Neural cell (in vitro differentiated cells): ENCODE results near the gene PXK. TPM values are rescaled to one million over a fixed set of nuclear protein-coding genes. Genes with fewer than 3 reads are reported as not detected.
A peak's percentile ranks its signal among the peaks of the same experiment; 100 is the strongest.

ENCODE experiments used
- H2AFZ ChIP-seq: fragments of 200-600, 300-800 bp; sonication (generic), shearing (Covaris generic); 2 replicates; pipeline ENCODE4 v1.6.0; 2014; ENCODE audit warnings: low read depth, mild to moderate bottlenecking, antibody characterized with exemption, low read length, moderate library complexity
- H3F3A ChIP-seq: fragments of 200-600 bp; shearing (Covaris generic); 2 replicates; pipeline ENCODE4 v1.6.1; 2016; ENCODE audit warnings: mild to moderate bottlenecking, moderate library complexity, mixed read lengths, antibody characterized with exemption, low read length; ENCODE audit not compliant: insufficient read depth, poor library complexity, severe bottlenecking
- H3K27ac ChIP-seq: fragments of 200-600, 300-800 bp; sonication (generic), shearing (Covaris generic); 2 replicates; pipeline ENCODE4 v1.5.1; 2014; ENCODE audit warnings: mild to moderate bottlenecking, low read length, moderate library complexity
- H3K27me3 ChIP-seq: fragments of 300-800, 200-600 bp; sonication (generic), shearing (Covaris generic); 2 replicates; pipeline ENCODE4 v1.6.0; 2014; ENCODE audit warnings: mild to moderate bottlenecking, low read depth, low read length, moderate library complexity; ENCODE audit not compliant: insufficient read depth
- H3K36me3 ChIP-seq: fragments of 300-800, 200-600 bp; sonication (generic), shearing (Covaris generic); 2 replicates; pipeline ENCODE4 v1.5.1; 2014; ENCODE audit warnings: mild to moderate bottlenecking, antibody characterized with exemption, low read length, moderate library complexity; ENCODE audit not compliant: insufficient read depth
- H3K4me2 ChIP-seq: fragments of 300-800, 200-600 bp; sonication (generic), shearing (Covaris generic); 2 replicates; pipeline ENCODE4 v1.6.0; 2014; ENCODE audit warnings: mild to moderate bottlenecking, low read length
- H3K4me3 ChIP-seq: fragments of 300-800, 200-600 bp; sonication (generic), shearing (Covaris generic); 2 replicates; pipeline ENCODE4 v1.5.1; 2014; ENCODE audit warnings: mild to moderate bottlenecking, low read length, moderate library complexity
- H3K79me2 ChIP-seq: fragments of 200-600 bp; shearing (Covaris generic); replicated peaks from 2 replicates; pipeline ENCODE4 v1.6.0; 2014; ENCODE audit warnings: mild to moderate bottlenecking, low read length, moderate library complexity; ENCODE audit not compliant: insufficient read depth
- H3K9ac ChIP-seq: fragments of 300-800, 200-600 bp; sonication (generic), shearing (Covaris generic); 2 replicates; pipeline ENCODE4 v1.6.1; 2016; ENCODE audit warnings: mild to moderate bottlenecking, low read length, mixed read lengths
- H3K9me2 ChIP-seq: fragments of 200-600 bp; shearing (Covaris generic); 2 replicates; pipeline ENCODE4 v1.6.1; 2016; ENCODE audit warnings: mild to moderate bottlenecking, low read length, mixed read lengths; ENCODE audit not compliant: insufficient read depth
- H3K9me3 ChIP-seq: fragments of 200-600, 300-800 bp; sonication (generic), shearing (Covaris generic); 2 replicates; pipeline ENCODE4 v1.6.1; 2016; ENCODE audit warnings: mild to moderate bottlenecking, mixed run types, low read length, moderate library complexity, mixed read lengths
- H4K20me1 ChIP-seq: fragments of 200-600 bp; shearing (Covaris generic); 2 replicates; pipeline ENCODE4 v1.6.1; 2016; ENCODE audit warnings: mild to moderate bottlenecking, mixed run types; ENCODE audit not compliant: insufficient read depth
- CTCF ChIP-seq: fragments of 450-650 bp; IDR thresholded peaks from 2 replicates; pipeline ENCODE4 v1.5.1; 2014; ENCODE audit warnings: antibody characterized with exemption, mild to moderate bottlenecking, moderate library complexity; ENCODE audit not compliant: poor library complexity, severe bottlenecking
- EP300 ChIP-seq: fragments of 450-650 bp; conservative IDR thresholded peaks from 2 replicates; pipeline ENCODE4 v1.6.1; 2014; ENCODE audit warnings: antibody characterized with exemption, mild to moderate bottlenecking, moderate library complexity; ENCODE audit not compliant: poor library complexity, severe bottlenecking
- EZH2 ChIP-seq: fragments of 200-600, 300-800 bp; shearing (Covaris generic), sonication (generic); IDR thresholded peaks from 2 replicates; pipeline ENCODE4 v1.6.1; 2014; ENCODE audit warnings: antibody characterized with exemption, low read length, borderline replicate concordance, mild to moderate bottlenecking; ENCODE audit not compliant: insufficient read depth, poor library complexity, severe bottlenecking
- MXI1 ChIP-seq: fragments of 450-650 bp; conservative IDR thresholded peaks from 2 replicates; pipeline ENCODE4 v1.6.1; 2014; ENCODE audit warnings: antibody characterized with exemption, mild to moderate bottlenecking; ENCODE audit not compliant: poor library complexity, severe bottlenecking
- POLR2AphosphoS5 ChIP-seq: IDR thresholded peaks from 2 replicates; pipeline ENCODE4 v1.6.1; 2012
- RAD21 ChIP-seq: fragments of 450-650 bp; conservative IDR thresholded peaks from 2 replicates; pipeline ENCODE4 v1.6.1; 2014; ENCODE audit warnings: antibody characterized with exemption, mild to moderate bottlenecking, moderate library complexity
- REST ChIP-seq: IDR thresholded peaks from 2 replicates; pipeline ENCODE4 v1.6.1; 2012; ENCODE audit warnings: borderline replicate concordance
- SMC3 ChIP-seq: fragments of 450-650 bp; conservative IDR thresholded peaks from 2 replicates; pipeline ENCODE4 v1.6.1; 2014; ENCODE audit warnings: antibody characterized with exemption, mild to moderate bottlenecking, moderate library complexity; ENCODE audit not compliant: poor library complexity
- TAF1 ChIP-seq: IDR thresholded peaks from 2 replicates; pipeline ENCODE4 v1.6.1; 2012; ENCODE audit warnings: low read depth
- polyA plus RNA-seq: library from polyadenylated mRNA; depleted of rRNA; stranded (reverse); fragments of >200 nt; gene quantifications from 2 replicates; pipeline ENCODE4 v1.2.3, GENCODE V29; 2014

The PXK gene
- polyA plus RNA-seq, 1 donor from 2014 or later, result 37.7 TPM

GRCh38 chr3:58434168-58434504, 101.4 kb downstream of the PXK start:
- Histone ChIP-seq H3K9me3 (no peaks in the 10 kb centered on the region), H3K9ac (peak overlapping the region; percentile 47), H3F3A (peaks cover 2% of the 10 kb centered on the region), H4K20me1 (no peaks in the 10 kb centered on the region), H3K9me2 (no peaks in the 10 kb centered on the region), H3K4me2 (peak overlapping the region; percentile 70), H3K36me3 (no peaks in the 10 kb centered on the region), H3K79me2 (peaks cover 7% of the 10 kb centered on the region), H3K27ac (no peak overlapping the region), H3K4me3 (peak overlapping the region; percentile 93), H3K27me3 (no peaks in the 10 kb centered on the region), H2AFZ (peak overlapping the region; percentile 60)
- no peak for TF ChIP-seq EZH2
- TF ChIP-seq REST, result no peak
- TF ChIP-seq EP300, result no peak
- no peak for TF ChIP-seq CTCF
- no peak for TF ChIP-seq SMC3
- TF ChIP-seq TAF1, result no peak
- no peak for TF ChIP-seq MXI1
- TF ChIP-seq POLR2AphosphoS5, result no peak
- no peak for TF ChIP-seq RAD21

GRCh38 chr3:58434511-58434910, 101.8 kb downstream of the PXK start:
- Histone ChIP-seq H3K27ac (no peak overlapping the region), H3K9me3 (no peaks in the 10 kb centered on the region), H4K20me1 (no peaks in the 10 kb centered on the region), H3K9me2 (no peaks in the 10 kb centered on the region), H3K36me3 (no peaks in the 10 kb centered on the region), H2AFZ (no peak overlapping the region), H3K9ac (no peak overlapping the region), H3K4me3 (peak overlapping the region; percentile 93), H3K79me2 (peaks cover 7% of the 10 kb centered on the region), H3F3A (peaks cover 2% of the 10 kb centered on the region), H3K4me2 (no peak overlapping the region), H3K27me3 (no peaks in the 10 kb centered on the region)
- no peak for TF ChIP-seq EP300
- no peak for TF ChIP-seq CTCF
- TF ChIP-seq EZH2, result no peak
- no peak for TF ChIP-seq TAF1
- TF ChIP-seq REST, result no peak
- no peak for TF ChIP-seq RAD21
- TF ChIP-seq POLR2AphosphoS5, result no peak
